Right ventricle myocardium superior (tissue), 1 donor: Measurements from ENCODE around the gene S100G. TPM values are rescaled to one million over a fixed set of nuclear protein-coding genes. Genes with fewer than 3 reads are reported as not detected.

Source experiments
- ATAC-seq: fragments of 200-7000 bp; cut with Tn5 transposase; one replicate; pipeline ENCODE4 v1.9.1; 2020; ENCODE audit warnings: mild to moderate bottlenecking; ENCODE audit not compliant: poor library complexity
- DNase-seq: peaks from one replicate; pipeline ENCODE4 v3.0.0-alpha.2; 2020
- intact Hi-C: fragments of 100-400 bp; cut with DNase I; formaldehyde crosslinking; loops from one replicate; pipeline ENCODE4 v1.11.2; 2022
- microRNA-seq: library from miRNA; unstranded; fragments of <30 nt; microRNA quantifications from one replicate; pipeline ENCODE4 v1.2.0, GENCODE V29; 2020
- total RNA-seq: library from RNA; stranded (reverse); fragmentation: NEBNext Ultra II Directional; extraction: Animal tissue kit (Norgen Biotek cat#: 25700); gene quantifications from one replicate; pipeline ENCODE4 v1.2.1, GENCODE V29; 2021
- donor health status: DM: no; HTN: yes; CAD: no; lungs with severe emphysema.

Gene S100G
- total RNA-seq, 1 donor from 2014 or later = not detected

GRCh38 chrX:16696956-16697355 lies 47.0 kb downstream of the S100G start:
- intact Hi-C loops = no loop called here
- DNase-seq (no peak), ATAC-seq (no peak)

GRCh38 chrX:16699389-16699788 lies 49.4 kb downstream of the S100G start:
- intact Hi-C loops = no loop called here
- DNase-seq (no peak), ATAC-seq (no peak)

DNA sequence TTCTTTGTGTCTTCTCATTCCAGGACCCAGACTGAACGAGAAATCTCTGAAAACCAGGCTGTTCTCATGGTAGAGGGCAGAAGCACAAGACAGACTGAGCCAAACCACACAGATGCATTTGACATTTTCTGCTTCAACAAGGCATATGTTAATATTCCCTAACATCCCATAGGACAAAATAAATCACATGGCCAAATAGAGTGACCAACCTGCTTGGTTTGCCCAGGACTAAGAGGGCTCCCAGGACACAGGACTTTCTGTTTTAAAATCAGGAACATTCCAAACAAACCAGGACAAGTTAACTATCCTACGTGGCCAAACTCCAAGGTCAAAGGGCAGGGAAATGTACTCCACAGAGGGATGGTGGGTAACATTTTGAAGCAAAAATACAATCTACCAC lies 50.8 kb downstream of the S100G start:
- ATAC-seq = no peak
- intact Hi-C loops = no loop called here
- DNase-seq = no peak

DNA sequence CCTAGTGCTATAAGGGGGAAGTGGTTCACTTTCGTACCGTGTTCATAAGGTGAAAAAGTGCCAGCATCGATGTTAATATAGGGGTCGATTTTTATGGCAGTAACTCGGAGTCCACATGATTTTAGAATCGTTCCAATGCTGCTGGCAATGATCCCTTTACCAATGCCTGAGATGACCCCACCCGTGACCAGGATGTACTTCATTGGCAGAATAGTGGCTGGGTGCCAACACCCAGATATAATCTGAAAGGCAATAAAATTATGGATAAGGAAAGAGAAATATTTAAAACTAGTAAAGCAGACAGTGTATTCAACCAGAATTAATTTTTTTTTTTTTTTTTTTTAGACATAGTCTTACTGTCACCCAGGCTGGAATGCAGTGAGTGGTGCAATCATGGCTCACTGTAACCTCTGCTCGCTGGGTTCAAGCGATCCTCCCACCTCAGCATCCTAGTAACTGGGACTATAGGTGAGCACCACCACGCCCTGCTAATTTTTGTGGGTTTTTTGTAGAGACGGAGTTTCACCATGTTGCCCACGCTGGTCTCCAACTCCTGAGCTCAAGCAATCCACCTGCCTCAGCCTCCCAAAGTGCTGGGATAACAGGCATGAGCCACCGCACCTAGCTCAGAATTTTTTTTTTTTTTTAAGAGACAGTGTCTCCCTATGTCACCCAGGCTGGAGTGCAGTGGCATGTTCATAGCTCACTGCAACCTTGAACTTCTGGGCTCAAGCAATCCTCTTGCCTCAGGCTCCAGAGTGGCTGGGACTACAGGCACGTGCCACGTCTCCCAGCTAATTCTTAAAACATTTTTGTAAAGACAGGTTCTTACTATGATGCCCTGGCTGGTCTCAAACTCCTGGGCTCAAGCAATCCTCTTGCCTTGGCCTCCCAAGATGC lies 53.0 kb downstream of the S100G start:
- ATAC-seq (no peak), DNase-seq (no peak)
- intact Hi-C loops = no loop called here

Small RNA genes lying within 50 kb of the gene (microRNA-seq; reads per million reads assigned to microRNA genes)
- gene MIR548AM = not detected

Other genes starting within 250 kb of the S100G start
- 5.9 TPM for gene CTPS2, start 62.5 kb downstream of the S100G start, total RNA-seq
- gene SYAP1, start 69.5 kb downstream of the S100G start, total RNA-seq = 16.0 TPM
- gene TXLNG, start 136.3 kb downstream of the S100G start, total RNA-seq = 4.5 TPM
- 110 TPM for gene RBBP7, start 220.2 kb downstream of the S100G start, total RNA-seq